Activated B cell treated with CpG ODN at 0.5 μM for 24 hours (primary cell): ENCODE data around the gene XYLT1. TPM values are rescaled to one million over a fixed set of nuclear protein-coding genes. Genes with fewer than 3 reads are reported as not detected.

Experiments
- ATAC-seq: fragments of 200-7000 bp; cut with Tn5 transposase; one replicate; pipeline ENCODE4 v1.10.0; 2021; ENCODE audit warnings: low read depth, mild to moderate bottlenecking, moderate library complexity
- CTCF ChIA-PET: fragments of 350-600 bp; sonication (Branson Sonifier 250); formaldehyde crosslinking; loops from one replicate; lab custom pipeline; 2021; ENCODE audit warnings: antibody characterized with exemption; lab: Charles Lee
- POLR2A ChIA-PET: fragments of 350-600 bp; sonication (Branson Sonifier 250); formaldehyde crosslinking; loops from one replicate; lab custom pipeline; 2021; ENCODE audit warnings: antibody characterized with exemption; lab: Charles Lee
- DNase-seq: peaks from one replicate; pipeline ENCODE4 v3.0.0; 2022
- H3K27ac Mint-ChIP-seq: one replicate; pipeline ENCODE4 v1.8.0; 2020; ENCODE audit warnings: mixed read lengths
- H3K27me3 Mint-ChIP-seq: one replicate; pipeline ENCODE4 v1.8.0; 2021; ENCODE audit warnings: mixed read lengths
- H3K36me3 Mint-ChIP-seq: one replicate; pipeline ENCODE4 v1.8.0; 2021; ENCODE audit warnings: low read depth, mixed read lengths
- H3K4me1 Mint-ChIP-seq: one replicate; pipeline ENCODE4 v1.8.0; 2021; ENCODE audit warnings: mixed read lengths
- H3K4me3 Mint-ChIP-seq: one replicate; pipeline ENCODE4 v1.8.0; 2020; ENCODE audit warnings: mild to moderate bottlenecking, mixed read lengths
- H3K9me3 Mint-ChIP-seq: one replicate; pipeline ENCODE4 v1.8.0; 2020; ENCODE audit warnings: mixed read lengths
- intact Hi-C: fragments of 100-400 bp; cut with micrococcal nuclease; formaldehyde crosslinking; loops from one replicate; pipeline ENCODE4 v1.15.1; 2024
- total RNA-seq: library from RNA; stranded (reverse); gene quantifications from 2 replicates; pipeline ENCODE4 v1.2.3, GENCODE V29; 2022
- TF ChIP-seq, protein P1 (sequence below): fragments of 200-600 bp; IDR thresholded peaks from one replicate; pipeline ENCODE4 v1.8.0; 2022; ENCODE audit warnings: antibody characterized with exemption, mild to moderate bottlenecking

The XYLT1 gene
- total RNA-seq, 1 donor from 2014 or later = 17.0 TPM

DNA sequence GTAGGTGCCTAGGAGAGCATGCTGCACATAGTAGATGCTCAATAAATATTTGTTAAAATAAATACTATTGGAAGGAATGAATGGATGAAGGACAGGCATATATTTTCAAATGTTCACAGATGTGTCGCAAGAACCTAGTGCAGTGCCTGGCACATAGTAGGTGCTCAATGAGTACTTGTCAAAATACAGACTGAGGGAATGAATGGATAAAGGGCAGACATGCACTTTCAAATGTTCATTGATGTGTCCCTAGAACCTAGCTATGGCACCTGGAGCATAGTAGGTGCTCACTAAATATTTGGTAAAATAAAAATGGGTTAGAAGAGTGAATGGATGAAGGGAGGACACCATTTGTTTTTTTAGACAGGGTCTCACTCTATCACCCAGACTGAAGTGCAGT lies 26.1 kb downstream of the XYLT1 start:
- no peak for DNase-seq
- ATAC-seq = no peak
- POLR2A ChIA-PET = no interaction called here
- no peaks in the 10 kb centered on the region for H3K9me3 Mint-ChIP-seq
- intact Hi-C loops = no loop called here
- no peak overlapping the region for H3K27ac Mint-ChIP-seq
- CTCF ChIA-PET = interaction anchor here (1.4 kb wide), 1 partner anchor 23 kb away, joined by 3 read pairs; no protein-coding TSS in a partner anchor
- TF ChIP-seq, protein P1, sequence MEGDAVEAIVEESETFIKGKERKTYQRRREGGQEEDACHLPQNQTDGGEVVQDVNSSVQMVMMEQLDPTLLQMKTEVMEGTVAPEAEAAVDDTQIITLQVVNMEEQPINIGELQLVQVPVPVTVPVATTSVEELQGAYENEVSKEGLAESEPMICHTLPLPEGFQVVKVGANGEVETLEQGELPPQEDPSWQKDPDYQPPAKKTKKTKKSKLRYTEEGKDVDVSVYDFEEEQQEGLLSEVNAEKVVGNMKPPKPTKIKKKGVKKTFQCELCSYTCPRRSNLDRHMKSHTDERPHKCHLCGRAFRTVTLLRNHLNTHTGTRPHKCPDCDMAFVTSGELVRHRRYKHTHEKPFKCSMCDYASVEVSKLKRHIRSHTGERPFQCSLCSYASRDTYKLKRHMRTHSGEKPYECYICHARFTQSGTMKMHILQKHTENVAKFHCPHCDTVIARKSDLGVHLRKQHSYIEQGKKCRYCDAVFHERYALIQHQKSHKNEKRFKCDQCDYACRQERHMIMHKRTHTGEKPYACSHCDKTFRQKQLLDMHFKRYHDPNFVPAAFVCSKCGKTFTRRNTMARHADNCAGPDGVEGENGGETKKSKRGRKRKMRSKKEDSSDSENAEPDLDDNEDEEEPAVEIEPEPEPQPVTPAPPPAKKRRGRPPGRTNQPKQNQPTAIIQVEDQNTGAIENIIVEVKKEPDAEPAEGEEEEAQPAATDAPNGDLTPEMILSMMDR = no peak
- H3K27me3 Mint-ChIP-seq = no peaks in the 10 kb centered on the region
- peaks cover 15% of the 10 kb centered on the region for H3K36me3 Mint-ChIP-seq
- H3K4me3 Mint-ChIP-seq = no peak overlapping the region
- peaks cover 34% of the 10 kb centered on the region for H3K4me1 Mint-ChIP-seq

DNA sequence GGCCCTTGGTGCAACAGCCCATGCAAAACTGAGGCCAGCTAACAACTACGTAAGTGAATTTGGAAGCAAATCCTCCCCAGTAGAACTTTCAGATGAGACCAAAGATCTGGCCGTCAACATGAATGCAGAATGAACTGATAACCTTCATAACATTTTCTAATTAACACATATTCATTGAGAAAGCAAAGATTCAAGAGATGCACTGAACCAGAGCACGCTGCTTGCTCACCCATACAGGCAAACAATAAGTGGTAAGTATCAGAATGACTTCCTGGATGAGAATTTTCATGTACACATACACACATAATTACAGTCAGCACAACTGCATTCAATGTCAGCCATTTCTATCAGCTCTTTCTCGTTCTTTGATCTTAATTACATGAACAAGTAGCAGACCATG lies 30.6 kb downstream of the XYLT1 start:
- intact Hi-C loops = loop anchor here (1.0 to 2.0 kb wide), 2 partner anchors 15 to 23 kb away; no protein-coding TSS in a partner anchor
- Mint-ChIP-seq H3K4me3 (no peak overlapping the region), H3K27ac (peak overlapping the region; percentile 10), H3K27me3 (no peaks in the 10 kb centered on the region), H3K36me3 (peaks cover 6% of the 10 kb centered on the region), H3K4me1 (peaks cover 38% of the 10 kb centered on the region), H3K9me3 (no peaks in the 10 kb centered on the region)
- ATAC-seq (peak; percentile 45), DNase-seq (no peak)
- TF ChIP-seq, protein P1 = no peak
- ChIA-PET CTCF (no interaction called here), POLR2A (interaction anchor here (1.3 kb wide), 1 partner anchor 9 kb away, joined by 3 read pairs; no protein-coding TSS in a partner anchor)

DNA sequence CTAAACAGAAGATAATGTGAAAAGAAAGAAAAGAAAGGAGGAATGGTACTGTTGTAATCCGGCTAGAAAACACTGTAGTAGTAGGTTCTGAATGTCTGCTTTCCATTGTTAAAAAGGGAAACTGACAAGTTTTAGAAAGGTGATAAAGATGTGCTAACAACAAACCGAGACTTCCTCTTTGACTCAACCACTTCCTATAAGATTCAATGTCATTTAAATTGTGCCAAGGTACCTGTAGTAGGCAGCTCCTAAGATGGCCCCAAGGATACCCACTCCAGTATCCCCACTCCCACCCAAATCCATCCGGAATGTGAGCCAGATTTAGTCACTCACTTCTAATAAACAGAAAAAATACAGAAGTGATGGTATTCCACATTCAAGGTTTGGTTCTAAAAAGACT lies 31.2 kb downstream of the XYLT1 start:
- TF ChIP-seq, protein P1 = no peak
- Mint-ChIP-seq H3K9me3 (no peaks in the 10 kb centered on the region), H3K27ac (peak overlapping the region; percentile 16), H3K36me3 (peaks cover 6% of the 10 kb centered on the region), H3K27me3 (no peaks in the 10 kb centered on the region), H3K4me3 (no peak overlapping the region), H3K4me1 (peaks cover 44% of the 10 kb centered on the region)
- ChIA-PET CTCF (no interaction called here), POLR2A (no interaction called here)
- intact Hi-C loops = no loop called here
- DNase-seq = no peak
- peak; percentile 52 for ATAC-seq

DNA sequence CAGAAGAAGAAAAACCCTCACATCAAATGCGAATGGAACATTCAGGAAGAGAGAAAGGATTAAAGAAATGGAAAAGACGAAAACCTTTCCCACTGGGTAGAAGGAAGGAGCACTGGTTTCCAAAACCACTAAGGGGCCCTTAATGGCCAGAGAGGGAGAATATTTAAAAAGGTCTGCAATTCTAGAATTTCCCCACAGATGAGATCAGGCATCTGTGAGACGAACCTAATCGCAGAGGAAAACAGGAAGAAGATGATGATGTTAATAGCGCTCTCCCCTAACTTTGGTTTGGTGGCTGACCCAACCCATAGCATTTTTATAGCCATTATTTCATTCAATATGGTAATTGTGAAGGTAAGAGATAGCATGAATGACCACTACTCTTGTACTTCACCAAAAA lies 32.8 kb downstream of the XYLT1 start:
- POLR2A ChIA-PET = no interaction called here
- Mint-ChIP-seq H3K9me3 (no peaks in the 10 kb centered on the region), H3K36me3 (peaks cover 2% of the 10 kb centered on the region), H3K27ac (no peak overlapping the region), H3K4me1 (peaks cover 59% of the 10 kb centered on the region), H3K27me3 (no peaks in the 10 kb centered on the region), H3K4me3 (no peak overlapping the region)
- no peak for ATAC-seq
- no peak for DNase-seq
- intact Hi-C loops = no loop called here
- TF ChIP-seq, protein P1 = no peak
- CTCF ChIA-PET = no interaction called here

DNA sequence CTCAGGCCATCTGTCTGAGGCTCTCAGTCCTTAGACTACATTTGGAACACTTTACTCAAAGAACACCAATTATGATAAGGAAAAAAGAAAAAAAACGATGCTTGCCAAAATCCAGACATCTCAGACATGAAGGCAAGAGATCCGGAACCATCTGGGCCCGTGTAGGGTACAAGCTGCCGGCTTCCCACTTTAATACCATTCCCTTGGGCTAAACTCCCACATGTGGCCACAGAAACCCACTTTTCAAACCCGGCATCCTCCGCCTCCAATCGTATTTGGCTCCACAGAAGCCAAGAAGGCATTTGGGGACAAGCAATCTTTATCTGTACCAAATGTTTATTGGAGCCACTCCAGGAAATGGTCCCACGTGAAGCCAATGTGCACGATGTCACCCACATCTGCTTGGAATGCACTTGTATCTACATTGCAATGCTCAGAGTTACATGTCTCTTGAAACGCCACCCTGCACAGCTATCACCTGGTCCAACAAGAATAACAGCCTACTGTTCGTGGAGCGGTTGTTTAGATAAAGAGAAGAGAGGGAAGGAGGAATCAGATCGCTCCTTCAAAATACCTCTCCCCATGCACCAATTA lies 33.5 kb downstream of the XYLT1 start:
- no peaks in the 10 kb centered on the region for H3K36me3 Mint-ChIP-seq
- H3K9me3 Mint-ChIP-seq = no peaks in the 10 kb centered on the region
- H3K27ac Mint-ChIP-seq = no peak overlapping the region
- ATAC-seq (no peak), DNase-seq (no peak)
- intact Hi-C loops = no loop called here
- peaks cover 67% of the 10 kb centered on the region for H3K4me1 Mint-ChIP-seq
- ChIA-PET POLR2A (no interaction called here), CTCF (no interaction called here)
- TF ChIP-seq, protein P1 = no peak
- H3K27me3 Mint-ChIP-seq = no peaks in the 10 kb centered on the region
- H3K4me3 Mint-ChIP-seq = no peak overlapping the region
